Stimulated activated CD4-positive, alpha-beta T cell treated with anti-CD3 and anti-CD28 coated beads, TNF-alpha, amount 100 ng/mL, for 4 hours (primary cell): ENCODE results near the gene SPATA13.
A peak's percentile ranks its signal among the peaks of the same experiment; 100 is the strongest.

Experiments used
- DNase-seq, 3 experiments: peaks; one replicate each; pipeline ENCODE4 v3.0.0-alpha.2; 2020; ENCODE audit warnings: low read depth in 3 of 3

SPATA13 gene

GRCh38 chr13:24141333-24141910, 19.1 kb upstream of the SPATA13 start:
- no peak for DNase-seq

GRCh38 chr13:24142453-24142852, 18.1 kb upstream of the SPATA13 start:
- no peak for DNase-seq

- DNase-seq = no peak
Measured at GRCh38 chr13:24142886-24143285, 17.6 kb upstream of the SPATA13 start.

GRCh38 chr13:24145240-24145639, 15.3 kb upstream of the SPATA13 start:
- no peak for DNase-seq

GRCh38 chr13:24145674-24146073, 14.8 kb upstream of the SPATA13 start:
- DNase-seq = no peak

DNA sequence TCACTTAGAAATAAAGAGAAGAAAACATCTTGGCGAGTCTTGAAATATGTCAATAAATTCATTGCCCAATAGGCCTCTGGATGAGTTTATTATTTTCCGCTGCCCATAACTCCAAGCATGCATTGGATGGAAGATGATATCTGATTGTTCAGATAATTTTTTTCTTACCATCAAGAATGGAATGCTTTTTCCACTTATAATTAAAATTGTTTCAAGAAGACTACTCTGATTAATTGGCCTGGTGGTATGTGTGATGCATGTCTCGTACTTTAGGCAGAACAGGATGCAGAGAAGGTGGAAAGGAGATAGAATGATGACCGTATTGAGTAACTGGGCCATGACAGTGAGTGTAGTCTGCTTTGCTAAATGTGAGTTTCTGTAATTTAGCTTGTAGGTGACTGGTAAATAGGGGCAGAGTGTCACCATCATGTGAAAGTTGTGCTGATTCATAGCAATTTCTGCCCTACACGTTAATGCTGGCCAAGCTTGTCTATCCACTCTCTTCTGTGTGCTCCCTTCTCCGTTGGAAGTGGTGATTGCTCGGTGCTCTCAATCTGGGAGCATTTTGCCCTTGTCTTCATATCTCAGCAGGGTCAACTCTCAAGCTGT, 13.5 kb upstream of the SPATA13 start:
- DNase-seq = no peak

DNA sequence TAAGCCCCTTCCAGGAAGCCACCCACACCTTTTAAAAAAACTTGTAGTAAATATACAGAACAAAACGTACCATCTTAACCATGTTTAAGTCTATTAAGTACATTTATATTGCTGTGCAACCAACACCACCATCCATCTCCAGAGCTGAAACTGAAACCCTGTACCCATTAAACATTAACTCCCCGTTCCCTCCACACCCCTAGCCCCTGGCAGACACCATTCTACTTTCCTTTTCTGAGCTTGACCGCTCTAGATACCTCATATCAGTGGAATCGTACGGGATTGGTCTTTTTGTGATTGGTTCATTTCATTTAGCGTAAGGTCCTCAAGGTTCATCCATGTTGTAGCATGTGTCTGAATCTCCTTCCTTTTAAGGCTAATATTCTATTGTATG, 13.0 kb upstream of the SPATA13 start:
- no peak for DNase-seq

DNA sequence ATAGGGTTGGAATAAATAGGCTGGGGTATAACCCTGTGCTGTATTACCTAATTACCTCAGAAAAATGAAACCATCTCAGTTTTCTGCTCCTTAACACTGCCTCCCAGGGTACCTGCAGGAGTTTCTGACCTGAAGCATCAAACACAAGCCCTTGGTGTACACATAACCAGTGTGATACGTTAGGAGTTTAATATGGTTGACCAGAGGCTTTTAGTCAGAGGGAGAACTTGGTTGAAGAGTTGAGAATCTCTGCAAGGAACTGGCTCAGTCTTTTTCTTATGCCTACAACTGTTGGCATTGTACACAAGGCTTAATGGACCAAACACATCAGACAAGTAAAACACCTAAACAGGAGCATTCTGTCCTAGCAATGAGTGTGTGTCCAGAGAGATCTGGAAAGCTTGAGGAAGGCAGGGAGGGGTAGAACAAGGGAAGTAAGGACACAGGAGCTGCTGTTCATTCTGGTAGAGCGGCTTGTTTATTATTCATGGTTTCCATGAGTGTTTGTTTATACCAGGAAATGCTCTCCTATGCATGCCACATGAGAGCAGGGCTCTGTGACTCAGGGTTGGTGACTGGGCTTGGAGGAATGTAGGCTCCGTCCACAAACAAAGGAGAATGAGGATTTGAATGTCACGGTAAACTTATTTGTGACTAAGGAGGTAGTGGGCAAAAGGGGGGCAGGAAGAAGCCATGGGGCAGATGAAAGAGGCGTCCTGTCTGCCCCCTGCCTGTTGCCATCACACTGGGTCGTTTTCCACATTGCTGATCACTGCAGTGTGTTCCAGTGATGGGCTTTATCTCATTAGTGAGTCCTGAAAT, 11.9 kb upstream of the SPATA13 start:
- DNase-seq = no peak

DNA sequence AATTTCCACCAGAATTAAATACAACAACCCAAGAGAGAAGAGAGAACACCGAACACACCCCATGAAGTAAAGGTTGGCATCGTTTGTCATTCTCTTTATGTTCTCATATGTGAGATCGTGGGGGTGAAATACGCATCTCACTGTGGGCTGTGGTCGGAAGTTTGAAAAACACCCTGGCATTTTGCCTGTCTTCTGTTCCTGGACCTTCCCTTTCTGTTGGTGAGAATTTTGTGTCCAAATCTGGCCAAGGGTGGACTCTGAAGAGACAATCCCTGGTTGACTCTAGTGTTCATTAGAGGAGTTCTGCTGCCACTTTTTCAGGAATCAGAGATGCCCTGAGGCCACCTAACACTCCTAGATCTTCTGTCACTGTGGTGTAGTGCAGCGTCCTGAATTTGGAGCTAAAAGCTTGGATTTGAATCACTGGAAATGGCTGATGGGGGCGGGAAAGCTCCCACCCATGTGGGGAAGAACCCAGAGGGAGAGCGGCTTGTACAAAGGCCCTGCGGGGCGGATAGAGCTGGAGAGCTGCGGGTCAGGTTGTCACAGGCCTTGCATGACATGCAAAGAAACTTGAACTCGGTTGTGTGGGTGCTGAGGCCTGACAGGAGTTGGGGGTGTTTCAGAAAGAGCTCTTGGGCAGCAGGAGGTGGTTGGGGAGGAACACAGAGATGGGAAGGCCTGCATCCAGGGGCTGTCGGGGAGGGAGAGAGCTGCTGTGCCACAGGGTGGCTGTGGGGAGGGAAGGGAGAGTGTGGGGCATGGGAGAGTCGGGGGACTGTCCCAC, 11.1 kb upstream of the SPATA13 start:
- DNase-seq = no peak

GRCh38 chr13:24150572-24150971, 9.9 kb upstream of the SPATA13 start:
- no peak for DNase-seq

DNA sequence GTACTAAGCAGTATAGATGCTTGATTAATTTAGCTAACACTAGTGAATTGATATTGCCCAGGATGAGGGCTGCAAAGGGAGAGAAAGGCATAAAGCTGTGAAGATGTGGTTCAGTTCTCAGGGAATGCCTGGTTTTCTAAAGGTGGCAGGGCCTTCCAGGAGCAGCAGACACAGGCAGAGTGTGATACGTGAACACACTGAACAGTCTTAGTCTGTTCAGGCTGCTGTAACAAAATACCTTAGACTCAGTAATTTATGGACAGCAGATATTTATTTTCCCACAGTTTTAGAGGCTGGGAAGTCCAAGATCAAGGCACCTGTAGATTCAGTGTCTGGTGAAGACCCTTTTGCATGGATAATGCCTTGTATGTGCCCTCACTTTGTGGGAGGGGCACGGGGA, 8.7 kb upstream of the SPATA13 start:
- no peak for DNase-seq

GRCh38 chr13:24152292-24153214, 8.0 kb upstream of the SPATA13 start:
- no peak for DNase-seq

DNA sequence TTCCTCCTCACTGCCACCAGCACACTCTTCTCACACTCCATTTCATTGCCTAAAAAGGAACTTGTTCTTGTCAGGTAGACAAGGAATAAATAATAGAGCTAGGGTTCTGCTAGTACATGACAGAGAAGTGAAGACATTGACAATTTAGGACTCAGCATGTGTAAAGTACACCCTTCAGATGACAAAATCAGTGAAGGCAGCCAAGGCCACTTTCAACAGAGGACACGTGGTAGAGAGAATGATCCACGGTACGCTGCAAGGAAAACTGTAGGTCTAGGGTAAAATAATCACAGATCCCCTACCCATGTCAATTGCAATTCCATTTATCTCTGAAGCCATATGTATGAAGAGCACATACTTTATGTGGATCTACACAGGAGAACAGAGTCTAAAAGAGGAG, 7.2 kb upstream of the SPATA13 start:
- no peak for DNase-seq

DNA sequence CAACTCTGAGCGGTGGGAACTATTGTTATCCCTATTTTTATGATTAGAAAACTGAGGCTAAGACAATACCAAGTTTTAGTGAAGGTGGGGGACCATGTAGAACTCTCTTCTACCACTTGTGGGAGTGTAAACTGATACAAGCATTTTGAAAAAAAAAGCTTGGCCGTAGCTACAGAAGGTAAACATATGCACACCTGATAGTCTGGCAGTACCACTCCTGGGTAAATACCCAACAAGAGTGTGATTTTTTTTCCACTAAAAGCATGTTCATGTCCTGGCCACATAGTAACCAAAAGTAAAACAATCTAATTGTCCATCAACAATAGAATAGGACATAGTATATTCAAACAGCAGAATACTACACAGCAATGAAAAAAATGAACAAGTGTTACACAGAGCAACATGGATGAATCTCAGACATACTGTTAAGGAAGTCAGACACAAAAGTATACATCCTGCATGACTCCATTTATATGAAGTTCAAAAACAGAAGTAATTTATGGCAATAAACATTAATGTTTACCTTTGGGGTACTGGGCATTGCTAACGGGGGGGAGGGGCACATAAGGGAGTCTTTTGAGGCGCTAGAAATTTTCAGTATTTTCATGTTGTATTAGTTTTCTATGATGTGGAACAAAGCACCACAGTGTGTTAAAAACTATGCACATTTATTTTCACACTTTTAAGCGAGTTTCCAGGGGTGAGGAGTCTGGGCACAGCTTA, 6.4 kb upstream of the SPATA13 start:
- DNase-seq = no peak

DNA sequence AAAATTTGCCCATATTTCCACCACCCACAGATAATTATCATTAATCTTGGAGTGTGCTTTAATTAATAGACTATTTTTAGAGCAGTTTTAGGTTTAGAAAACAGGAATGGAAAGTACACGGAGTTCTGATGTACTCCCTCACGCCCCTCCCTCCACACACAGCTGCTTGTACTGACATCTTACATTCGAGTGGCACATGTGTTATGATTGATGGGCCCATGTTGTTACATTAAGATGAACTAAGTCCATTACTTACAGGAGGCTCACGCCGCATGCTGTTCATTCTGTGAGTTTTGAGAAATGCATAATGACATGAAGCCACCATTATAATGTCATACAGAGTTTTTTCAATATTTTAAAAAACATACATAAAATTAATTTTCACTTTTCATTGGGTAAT, 1.2 kb upstream of the SPATA13 start:
- no peak for DNase-seq

DNA sequence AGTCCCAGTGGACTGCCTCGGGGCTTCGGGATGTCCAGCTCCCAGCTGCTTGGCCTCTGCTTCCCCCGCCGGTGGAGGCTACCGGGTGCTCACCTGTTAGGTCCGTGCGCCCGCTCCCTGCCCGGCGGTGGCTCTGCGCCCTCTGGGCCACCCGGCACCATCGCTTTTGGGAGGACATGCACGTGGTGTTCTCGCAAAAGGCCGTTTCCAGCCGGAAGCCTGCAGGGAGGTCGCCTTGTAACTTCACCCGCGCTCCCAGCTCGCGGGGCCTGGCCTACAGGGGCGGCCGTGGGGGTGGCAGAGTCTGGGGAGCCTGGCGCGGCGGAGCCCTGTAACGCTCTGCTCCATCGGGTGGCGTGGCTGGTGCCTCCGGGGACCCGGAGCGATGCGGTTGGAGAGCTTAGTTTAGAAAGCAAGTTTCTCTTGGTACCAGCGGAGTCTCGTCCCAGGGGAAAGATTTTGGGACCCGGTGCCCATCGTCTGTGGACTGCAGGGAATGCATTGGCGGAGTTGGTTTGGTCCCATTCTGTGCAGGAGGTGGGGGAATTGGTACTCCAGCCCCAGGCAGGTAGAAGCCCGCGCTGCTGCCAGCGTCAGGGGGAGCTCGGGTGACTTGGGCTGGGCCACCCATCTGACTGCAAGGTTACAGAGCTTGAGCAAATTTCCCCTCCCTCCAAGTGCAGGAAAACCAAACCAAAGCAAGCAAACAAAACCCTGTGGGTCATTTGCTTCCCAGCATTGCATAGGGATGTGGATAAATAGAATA, 673 bp downstream of the SPATA13 start:
- DNase-seq = peak; percentile 13 to 29 (median 18)

DNA sequence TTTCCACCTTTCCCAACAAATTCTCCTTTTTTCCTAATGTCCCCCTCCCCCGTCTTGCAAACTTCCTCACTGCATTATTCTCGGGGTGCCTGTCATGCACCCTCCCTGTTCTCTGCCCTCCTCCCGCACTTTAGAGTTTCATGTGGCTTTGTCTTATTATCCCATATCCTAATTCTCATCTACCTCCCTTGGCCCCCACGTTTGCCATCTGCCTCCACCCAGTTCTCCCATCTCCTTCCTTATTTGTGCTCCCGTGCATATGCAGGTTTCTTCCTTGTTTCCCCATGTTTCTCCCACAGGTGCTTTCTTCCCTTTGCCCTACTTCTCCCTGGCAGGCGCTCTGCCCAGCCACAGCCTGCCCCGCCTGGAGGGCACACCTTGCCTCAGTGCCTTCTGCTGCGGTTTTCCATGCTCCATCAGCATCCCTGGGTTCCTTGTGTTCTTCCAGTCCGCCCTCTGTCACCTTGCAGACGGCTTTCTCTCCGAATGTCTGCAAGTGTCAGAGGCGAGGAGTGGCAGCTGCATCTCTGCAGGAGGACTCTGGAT, 1.5 kb downstream of the SPATA13 start:
- no peak for DNase-seq

- DNase-seq = no peak
Measured at GRCh38 chr13:24162604-24163003, 2.1 kb downstream of the SPATA13 start.

- no peak for DNase-seq
Measured at GRCh38 chr13:24165746-24166145, 5.2 kb downstream of the SPATA13 start.

- no peak for DNase-seq
Measured at GRCh38 chr13:24166561-24166960, 6.0 kb downstream of the SPATA13 start.
